Brain microvascular endothelial cell (primary cell): Measurements from ENCODE around the gene NINJ2.

Experiments used
- DNase-seq: peaks from one replicate; pipeline ENCODE4 v3.0.0-alpha.2; 2020
- H3K27ac ChIP-seq: fragments of 250-450 bp; sonication (Bioruptor Pico); 2 replicates; pipeline ENCODE4 v1.5.1; 2020; ENCODE audit warnings: mild to moderate bottlenecking, moderate library complexity
- H3K27me3 ChIP-seq: fragments of 250-450 bp; sonication (Bioruptor Pico); replicated peaks from 2 replicates; pipeline ENCODE4 v1.5.1; 2020; ENCODE audit warnings: mild to moderate bottlenecking
- H3K36me3 ChIP-seq: fragments of 250-450 bp; sonication (Bioruptor Pico); replicated peaks from 2 replicates; pipeline ENCODE4 v1.5.1; 2020; ENCODE audit warnings: mild to moderate bottlenecking
- H3K4me3 ChIP-seq: 2 replicates; pipeline ENCODE4 v1.5.1; 2011; ENCODE audit warnings: low read depth, mild to moderate bottlenecking, control low read depth, low read length, moderate library complexity
- CTCF ChIP-seq: IDR thresholded peaks from 2 replicates; pipeline ENCODE4 v1.5.1; 2011; ENCODE audit warnings: low read depth, mild to moderate bottlenecking, moderate library complexity, low read length, control low read depth, inconsistent platforms; ENCODE audit errors: missing control alignments
- in situ Hi-C: cut with HindIII; loops from 2 replicates; pipeline ENCODE4 v1.10.0; 2017; ENCODE audit warnings: low sequenced_read_pairs, low pct_ligation_motif_present

Gene NINJ2

GRCh38 chr12:534216-534615 is 129.0 kb downstream of the NINJ2 start:
- in situ Hi-C loops = no loop called here
- TF ChIP-seq CTCF = no peak

GRCh38 chr12:533718-534117 is 129.5 kb downstream of the NINJ2 start:
- no peak overlapping the region for H3K27ac ChIP-seq
- TF ChIP-seq CTCF = no peak
- DNase-seq = no peak
- no peak overlapping the region for H3K4me3 ChIP-seq
- no peaks in the 10 kb centered on the region for H3K36me3 ChIP-seq
- in situ Hi-C loops = no loop called here
- H3K27me3 ChIP-seq = no peaks in the 10 kb centered on the region

More at GRCh38 chr12:534216-534615, 129.0 kb downstream of the NINJ2 start:
- no peak overlapping the region for H3K27ac ChIP-seq
- H3K4me3 ChIP-seq = no peak overlapping the region
- H3K36me3 ChIP-seq = no peaks in the 10 kb centered on the region
- DNase-seq = no peak
- no peaks in the 10 kb centered on the region for H3K27me3 ChIP-seq

- Histone ChIP-seq H3K27me3 (no peaks in the 10 kb centered on the region), H3K36me3 (no peaks in the 10 kb centered on the region), H3K27ac (no peak overlapping the region), H3K4me3 (no peak overlapping the region)
- no peak for TF ChIP-seq CTCF
- peak; percentile 11 for DNase-seq
- in situ Hi-C loops = no loop called here
Observed at GRCh38 chr12:532908-533565, 130.2 kb downstream of the NINJ2 start.

GRCh38 chr12:531951-532585 is 131.2 kb downstream of the NINJ2 start:
- no peak overlapping the region for H3K4me3 ChIP-seq
- H3K27ac ChIP-seq = no peak overlapping the region
- DNase-seq = no peak
- in situ Hi-C loops = no loop called here
- no peaks in the 10 kb centered on the region for H3K27me3 ChIP-seq
- no peak for TF ChIP-seq CTCF
- H3K36me3 ChIP-seq = no peaks in the 10 kb centered on the region

- TF ChIP-seq CTCF = no peak
- Histone ChIP-seq H3K4me3 (no peak overlapping the region), H3K27ac (no peak overlapping the region), H3K36me3 (no peaks in the 10 kb centered on the region), H3K27me3 (no peaks in the 10 kb centered on the region)
- DNase-seq = no peak
- in situ Hi-C loops = no loop called here
Observed at GRCh38 chr12:530821-531220, 132.4 kb downstream of the NINJ2 start.
